Glomerular visceral epithelial cell (primary cell): Measurements from ENCODE around the gene EML1.
"Not testable (repeated sequence)": the region's sequence is repeated elsewhere in the genome, so short reads cannot be mapped to it uniquely, and the experiment has no call there.

Experiments used
- DNase-seq: peaks from one replicate; pipeline ENCODE4 v3.0.0-alpha.2; 2016; ENCODE audit errors: extremely low spot score

The EML1 gene

GRCh38 chr14:99755629-99756603, 37.3 kb upstream of the EML1 start:
- DNase-seq, result peak; percentile 95

GRCh38 chr14:99756796-99757195, 36.4 kb upstream of the EML1 start:
- no peak for DNase-seq

GRCh38 chr14:99757331-99758070, 35.7 kb upstream of the EML1 start:
- DNase-seq, result peak; percentile 83

- peak; percentile 48 for DNase-seq
Observed at GRCh38 chr14:99758121-99758821, 34.9 kb upstream of the EML1 start.

GRCh38 chr14:99758872-99759545, 34.2 kb upstream of the EML1 start:
- no peak for DNase-seq

- peak; percentile 84 for DNase-seq
Observed at GRCh38 chr14:99759546-99759925, 33.7 kb upstream of the EML1 start.

GRCh38 chr14:99760817-99761216, 32.4 kb upstream of the EML1 start:
- DNase-seq, result no peak

GRCh38 chr14:99762911-99763310, 30.3 kb upstream of the EML1 start:
- not testable (repeated sequence) for DNase-seq

GRCh38 chr14:99763527-99764221, 29.5 kb upstream of the EML1 start:
- DNase-seq, result no peak

GRCh38 chr14:99764222-99764706, 28.9 kb upstream of the EML1 start:
- DNase-seq, result no peak

GRCh38 chr14:99768381-99768780, 24.8 kb upstream of the EML1 start:
- no peak for DNase-seq

- DNase-seq, result no peak
Observed at GRCh38 chr14:99769123-99769522, 24.1 kb upstream of the EML1 start.

GRCh38 chr14:99769799-99770198, 23.4 kb upstream of the EML1 start:
- no peak for DNase-seq

GRCh38 chr14:99772371-99773283, 20.6 kb upstream of the EML1 start:
- DNase-seq, result no peak

GRCh38 chr14:99773521-99774497, 19.4 kb upstream of the EML1 start:
- no peak for DNase-seq

GRCh38 chr14:99774556-99775307, 18.5 kb upstream of the EML1 start:
- no peak for DNase-seq

- no peak for DNase-seq
Observed at GRCh38 chr14:99775351-99775750, 17.9 kb upstream of the EML1 start.

GRCh38 chr14:99777951-99778350, 15.3 kb upstream of the EML1 start:
- DNase-seq, result no peak
